NCI-H82 (cell line): Measurements from ENCODE around the gene PADI6.

Experiments
- DNase-seq: peaks from one replicate; lab custom pipeline; 2025; lab: John Stamatoyannopoulos, UW

Gene PADI6

GRCh38 chr1:17434016-17434415 is 62.0 kb downstream of the PADI6 start:
- DNase-seq: no peak

- no peak for DNase-seq
Measured at GRCh38 chr1:17434601-17435000, 62.6 kb downstream of the PADI6 start.

GRCh38 chr1:17436380-17437174 is 64.6 kb downstream of the PADI6 start:
- DNase-seq: no peak

GRCh38 chr1:17437260-17437579 is 65.2 kb downstream of the PADI6 start:
- no peak for DNase-seq

- peak; percentile 82 for DNase-seq
Measured at GRCh38 chr1:17437580-17438317, 65.8 kb downstream of the PADI6 start.

GRCh38 chr1:17438318-17439249 is 66.6 kb downstream of the PADI6 start:
- peak; percentile 87 for DNase-seq

- DNase-seq: peak; percentile 90
Measured at GRCh38 chr1:17439250-17440073, 67.5 kb downstream of the PADI6 start, which contains the start of gene RCC2. Gene RCC2 (minus strand): TSS chr1:17439677. CDS start chr1:17438514, 1,163 bp downstream.

GRCh38 chr1:17440074-17440826 is 68.3 kb downstream of the PADI6 start:
- DNase-seq: peak; percentile 38

GRCh38 chr1:17440827-17441168 is 68.8 kb downstream of the PADI6 start:
- no peak for DNase-seq

GRCh38 chr1:17441265-17441992 is 69.4 kb downstream of the PADI6 start:
- DNase-seq: peak; percentile 37

- no peak for DNase-seq
Measured at GRCh38 chr1:17441993-17442357, 70.0 kb downstream of the PADI6 start.

GRCh38 chr1:17442841-17443240 is 70.8 kb downstream of the PADI6 start:
- no peak for DNase-seq

GRCh38 chr1:17447501-17447992 is 75.6 kb downstream of the PADI6 start:
- no peak for DNase-seq
